SH-SY5Y (cell line): ENCODE measurements around the gene ATF6.
A peak's percentile ranks its signal among the peaks of the same experiment; 100 is the strongest.

ENCODE experiments used
- GATA2 ChIP-seq: IDR thresholded peaks from 2 replicates; pipeline ENCODE4 v1.6.1; 2011; ENCODE audit warnings: mild to moderate bottlenecking, low read depth, low read length
- GATA3 ChIP-seq: IDR thresholded peaks from 2 replicates; pipeline ENCODE4 v1.6.1; 2011; ENCODE audit warnings: low read depth, mild to moderate bottlenecking, low read length, moderate library complexity

Gene ATF6

DNA sequence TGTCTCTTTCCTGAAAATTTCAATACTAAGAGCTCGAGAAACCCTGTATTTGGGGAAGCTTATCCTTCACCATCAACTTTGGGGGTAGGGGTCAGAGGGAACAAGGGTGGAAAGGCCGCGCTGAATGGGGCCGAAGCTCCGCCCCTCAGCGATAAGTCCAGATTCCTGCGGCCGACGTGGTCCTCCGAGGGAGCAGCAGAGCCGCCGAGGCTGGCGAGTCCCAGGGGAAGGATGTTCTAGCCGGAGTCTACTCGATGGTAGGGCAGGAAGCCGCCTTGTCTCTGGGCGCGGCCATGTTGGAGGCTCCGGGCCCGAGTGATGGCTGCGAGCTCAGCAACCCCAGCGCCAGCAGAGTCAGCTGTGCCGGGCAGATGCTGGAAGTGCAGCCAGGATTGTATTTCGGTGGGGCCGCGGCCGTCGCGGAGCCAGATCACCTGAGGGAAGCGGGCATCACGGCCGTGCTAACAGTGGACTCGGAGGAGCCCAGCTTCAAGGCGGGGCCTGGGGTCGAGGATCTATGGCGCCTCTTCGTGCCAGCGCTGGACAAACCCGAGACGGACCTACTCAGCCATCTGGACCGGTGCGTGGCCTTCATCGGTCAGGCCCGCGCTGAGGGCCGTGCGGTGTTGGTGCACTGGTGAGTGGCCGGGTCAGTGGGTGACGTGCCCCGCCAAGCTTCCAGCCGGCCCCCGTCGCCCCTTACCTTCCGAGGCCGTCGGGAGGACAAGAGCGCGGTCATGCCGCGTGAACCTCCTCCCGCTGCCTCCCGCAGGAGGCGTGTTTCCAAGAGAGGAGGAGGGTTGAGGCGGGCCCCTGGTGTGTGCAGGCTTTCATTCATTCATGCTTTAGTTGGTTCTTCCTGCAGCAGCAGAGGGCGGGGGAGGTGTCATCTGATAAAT is 16.4 kb upstream of the ATF6 start, which contains the start of gene DUSP12:
DUSP12 (plus strand) TSS at position 278 of the 899 bp plus-strand sequence; CDS start at position 294, 16 bp downstream.
- peak; percentile 82 for TF ChIP-seq GATA2
- no peak for TF ChIP-seq GATA3

DNA sequence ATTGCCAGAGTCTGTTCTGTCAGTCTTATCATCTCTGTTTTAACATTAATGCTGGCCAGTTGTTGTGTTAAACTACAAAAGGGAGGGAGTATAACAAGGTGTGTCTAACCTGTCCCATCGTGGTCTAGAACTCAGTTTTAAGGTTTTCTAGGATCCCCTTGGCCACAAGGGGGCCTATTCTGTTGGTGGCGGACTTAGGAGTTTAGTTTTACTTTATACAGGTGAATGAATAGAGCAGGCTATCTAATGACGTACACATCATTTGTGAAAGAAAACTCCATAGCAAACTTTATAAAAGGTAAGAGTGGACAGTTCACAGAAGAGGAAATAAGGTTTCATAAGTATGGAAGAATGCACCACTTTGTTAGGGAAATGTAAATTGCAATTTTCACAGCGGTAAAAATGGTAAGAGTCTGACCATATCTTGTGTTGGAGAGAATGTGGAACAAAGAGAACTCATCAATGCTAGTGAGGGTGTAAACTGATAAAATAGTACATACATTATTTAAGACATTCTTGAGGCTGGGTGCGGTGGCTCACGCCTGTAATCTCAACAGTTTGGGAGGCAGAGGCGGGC is 2.5 kb upstream of the ATF6 start:
- TF ChIP-seq GATA2: no peak
- no peak for TF ChIP-seq GATA3

DNA sequence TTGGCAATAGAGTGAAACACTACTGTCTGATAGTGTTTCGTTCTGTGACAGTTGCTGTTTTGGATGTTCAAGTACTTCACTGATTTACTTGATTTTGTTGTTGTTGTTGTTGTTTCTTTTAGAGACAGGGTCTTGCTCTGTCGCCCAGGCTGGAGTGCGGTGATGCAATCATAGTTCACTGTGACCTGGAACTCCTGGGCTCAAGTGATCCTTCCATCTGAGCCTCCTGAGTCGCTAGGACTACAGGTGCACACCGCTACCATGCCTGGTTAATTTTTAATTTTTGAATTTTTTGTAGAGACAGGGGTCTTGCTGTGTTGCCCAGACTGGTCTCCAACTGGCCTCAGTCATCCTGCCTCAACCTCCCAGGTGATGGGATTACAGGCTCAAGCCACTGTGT is 2.3 kb downstream of the ATF6 start:
- TF ChIP-seq GATA2 (no peak), GATA3 (no peak)

DNA sequence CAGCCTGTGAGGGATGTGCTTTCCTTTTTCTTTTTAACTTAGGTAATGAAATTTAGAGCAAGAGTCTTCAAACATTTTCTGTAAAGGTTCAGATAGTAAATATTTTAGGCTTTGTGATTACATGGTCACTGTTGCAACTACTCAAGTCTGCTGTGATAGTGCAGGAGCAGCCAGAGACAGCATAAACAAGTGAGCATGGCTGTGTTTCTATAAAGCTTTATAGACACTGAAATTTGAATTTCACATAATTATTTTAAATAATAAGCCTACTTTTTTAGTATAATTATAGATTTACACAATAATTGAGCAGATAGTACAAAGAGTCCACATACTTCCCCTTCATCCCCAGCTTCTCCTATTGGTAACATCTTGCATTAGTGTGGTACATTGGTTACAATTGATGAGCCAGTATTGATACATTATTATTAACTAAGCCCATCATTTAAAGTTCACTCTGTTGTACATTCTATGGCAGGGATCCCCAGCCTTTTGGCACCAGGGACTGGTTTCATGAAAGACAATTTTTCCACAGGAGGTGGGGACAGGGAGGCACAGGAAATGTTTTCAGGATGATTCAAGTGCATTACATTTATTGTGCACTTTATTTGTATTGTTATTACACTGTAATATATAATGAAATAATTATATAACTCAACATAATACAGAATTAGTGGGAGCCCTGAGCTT is 3.0 kb downstream of the ATF6 start:
- TF ChIP-seq GATA2 (no peak), GATA3 (no peak)

DNA sequence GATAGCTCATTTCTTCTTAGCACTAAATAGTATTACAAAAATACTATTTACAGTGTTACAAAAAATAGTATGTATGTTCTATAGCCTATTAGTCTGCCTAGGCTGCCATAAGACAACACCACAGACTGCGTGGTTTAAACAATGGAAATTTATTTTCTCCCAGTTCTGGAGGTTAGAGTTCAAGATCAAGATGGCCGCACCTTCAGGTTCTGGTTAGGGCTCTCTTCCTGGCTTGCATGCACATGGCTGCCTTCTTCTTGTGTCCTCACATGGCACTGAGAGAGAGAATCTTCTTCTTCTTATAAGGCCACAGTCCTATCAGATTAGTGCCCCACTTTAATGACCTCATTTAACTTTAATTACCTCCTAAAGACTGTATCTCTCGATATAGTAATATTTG is 4.1 kb downstream of the ATF6 start:
- TF ChIP-seq GATA3 (no peak), GATA2 (no peak)

DNA sequence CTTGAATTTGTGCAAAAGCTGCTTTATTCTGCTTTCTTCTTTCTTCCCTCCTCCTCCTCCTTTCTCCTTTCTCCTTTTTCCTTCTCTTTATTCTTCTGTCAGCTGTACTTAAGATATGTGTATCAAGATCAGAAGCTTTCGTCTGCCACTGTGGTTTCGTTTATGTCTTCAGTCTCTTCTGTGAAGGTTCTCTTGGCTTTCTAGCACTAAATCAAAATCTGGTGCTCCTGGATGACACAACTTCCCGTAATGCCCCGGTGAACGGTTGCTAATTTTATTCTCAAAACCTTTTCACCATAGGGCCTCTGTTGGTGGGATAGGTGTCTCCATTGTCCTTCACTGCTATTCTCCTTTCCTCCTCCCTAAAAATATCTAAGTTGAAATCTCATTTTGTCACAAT is 5.0 kb downstream of the ATF6 start:
- TF ChIP-seq GATA3 (no peak), GATA2 (no peak)

DNA sequence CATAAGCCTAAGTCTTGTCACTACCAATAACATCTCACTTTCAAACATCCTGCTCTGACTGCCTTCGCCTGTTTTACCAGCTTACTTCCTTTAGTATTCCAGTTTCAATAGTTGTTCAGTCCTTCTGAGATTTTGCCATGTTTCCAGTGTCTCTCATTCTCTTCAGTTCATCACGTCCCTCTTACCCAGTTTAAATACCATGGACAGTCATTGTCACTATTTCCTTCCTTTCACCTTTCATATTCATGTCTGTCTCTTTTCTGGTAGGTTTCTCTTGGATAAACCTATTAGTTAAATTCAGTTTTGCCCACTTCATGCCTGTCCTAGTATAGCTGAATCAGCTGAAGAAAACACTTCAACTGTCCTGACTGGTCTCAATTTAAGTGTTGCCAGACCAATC is 5.9 kb downstream of the ATF6 start:
- no peak for TF ChIP-seq GATA2
- TF ChIP-seq GATA3: no peak

DNA sequence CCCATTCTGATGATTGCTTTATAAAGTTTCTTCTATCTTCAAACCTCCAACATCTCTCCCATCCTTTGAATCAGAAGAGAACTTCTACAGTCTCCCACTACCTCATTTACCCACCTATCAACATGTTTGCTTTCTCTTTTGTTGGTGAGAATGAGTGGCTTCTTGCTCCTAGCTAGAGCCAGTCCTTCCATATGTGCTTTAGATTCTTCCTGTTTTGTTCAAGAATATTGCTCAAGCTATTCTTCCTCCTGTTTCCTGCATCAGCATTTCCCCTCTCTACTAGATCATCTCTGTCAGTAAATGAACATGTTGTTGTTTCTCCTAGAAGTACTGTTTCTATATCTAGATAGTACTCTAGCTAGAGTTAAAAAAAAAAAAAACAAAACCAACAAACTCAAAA is 6.3 kb downstream of the ATF6 start:
- TF ChIP-seq GATA3 (no peak), GATA2 (no peak)

DNA sequence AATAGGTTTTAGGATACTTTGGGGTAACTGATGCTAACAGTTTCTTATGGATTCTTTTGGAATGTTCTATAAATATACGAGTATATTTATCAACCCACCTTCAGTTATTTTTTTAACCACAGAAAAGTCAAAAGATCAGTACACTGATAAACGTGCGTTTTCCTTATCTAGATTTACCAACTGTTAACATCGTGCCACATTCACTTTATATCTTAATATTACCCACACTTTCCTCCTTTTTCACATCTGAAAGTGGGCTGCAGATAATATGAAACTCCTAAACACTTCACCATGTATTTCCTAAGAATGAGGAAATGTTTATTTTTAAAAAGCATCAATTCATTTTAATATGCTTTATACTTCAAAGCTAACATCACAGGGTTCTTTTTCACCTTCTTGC is 7.7 kb downstream of the ATF6 start:
- TF ChIP-seq GATA3: no peak
- TF ChIP-seq GATA2: no peak

DNA sequence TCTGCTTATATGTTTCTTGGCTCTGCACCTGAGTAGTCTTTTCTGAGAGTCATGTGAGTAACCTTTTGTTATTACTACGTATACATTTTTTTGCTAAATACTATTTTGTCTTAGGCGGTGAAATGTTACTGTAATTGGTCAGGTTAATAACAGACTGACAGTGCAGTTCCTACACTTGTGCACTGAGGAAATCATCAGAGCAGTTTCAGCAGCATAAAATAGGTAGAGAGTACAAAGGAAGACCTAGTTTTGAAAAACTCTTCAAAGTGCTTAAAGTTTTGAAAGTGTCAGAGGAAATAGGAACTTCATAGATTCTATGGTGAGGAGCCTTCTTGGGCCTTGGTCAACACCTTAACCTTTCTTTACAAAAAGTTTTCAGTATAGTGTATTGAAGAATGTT is 11.1 kb downstream of the ATF6 start:
- TF ChIP-seq GATA3 (no peak), GATA2 (no peak)

DNA sequence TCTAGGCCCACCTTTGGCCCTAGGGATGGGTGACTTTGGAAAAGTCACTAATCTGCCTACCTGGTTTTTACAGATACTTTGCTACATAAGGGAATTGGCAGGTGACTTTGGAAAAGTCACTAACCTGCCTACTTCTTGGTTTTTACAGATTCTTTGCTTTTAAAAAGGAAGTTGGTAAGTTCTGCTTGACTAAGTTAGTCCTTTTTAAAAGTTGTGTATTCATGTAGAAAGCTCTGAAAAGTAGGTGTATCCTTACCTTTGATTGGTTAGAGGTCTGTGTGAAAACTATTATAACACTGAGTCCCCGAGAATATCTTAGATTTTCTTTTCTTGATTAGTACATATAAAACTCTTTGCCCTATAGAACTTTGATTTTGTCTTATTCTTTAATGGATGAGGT is 12.4 kb downstream of the ATF6 start:
- TF ChIP-seq GATA2 (no peak), GATA3 (no peak)

DNA sequence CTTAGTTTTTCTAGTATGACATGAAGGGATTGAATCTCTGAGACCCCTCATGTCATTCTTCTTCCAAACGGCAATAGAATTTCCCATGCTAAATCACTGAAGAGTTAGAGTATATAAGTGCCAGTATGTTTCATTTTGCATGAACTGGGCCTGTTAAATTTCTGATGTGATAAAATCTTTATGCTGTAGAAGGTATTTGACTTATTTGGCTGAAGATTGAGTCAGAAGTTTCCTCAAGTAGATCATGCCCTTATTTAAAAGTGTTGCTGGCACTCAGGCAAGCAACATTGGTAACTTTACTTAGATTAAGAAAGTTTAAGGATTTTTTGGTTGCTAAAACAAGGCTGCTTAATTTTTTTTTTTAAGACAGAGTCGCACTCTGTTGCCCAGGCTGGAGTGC is 13.3 kb downstream of the ATF6 start:
- TF ChIP-seq GATA2 (no peak), GATA3 (no peak)

DNA sequence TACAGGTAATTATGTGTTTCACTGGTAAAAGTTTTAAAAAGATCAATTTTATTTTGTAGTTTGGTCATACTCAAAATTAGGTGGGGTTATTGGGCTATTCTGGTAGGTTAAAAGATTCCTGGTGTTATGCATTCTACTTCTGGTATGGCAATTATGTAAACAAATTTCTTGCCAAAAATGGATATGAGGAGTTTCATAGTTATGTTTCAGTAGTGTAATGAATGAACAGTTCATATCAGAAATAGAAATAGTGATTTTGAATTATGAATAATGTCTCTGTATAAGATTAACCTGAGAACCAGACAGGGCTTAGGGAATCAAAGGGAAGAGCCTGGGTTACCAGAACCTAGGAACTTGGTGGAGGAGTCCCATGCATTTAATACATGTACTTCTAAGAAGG is 15.9 kb downstream of the ATF6 start:
- TF ChIP-seq GATA3 (no peak), GATA2 (no peak)

DNA sequence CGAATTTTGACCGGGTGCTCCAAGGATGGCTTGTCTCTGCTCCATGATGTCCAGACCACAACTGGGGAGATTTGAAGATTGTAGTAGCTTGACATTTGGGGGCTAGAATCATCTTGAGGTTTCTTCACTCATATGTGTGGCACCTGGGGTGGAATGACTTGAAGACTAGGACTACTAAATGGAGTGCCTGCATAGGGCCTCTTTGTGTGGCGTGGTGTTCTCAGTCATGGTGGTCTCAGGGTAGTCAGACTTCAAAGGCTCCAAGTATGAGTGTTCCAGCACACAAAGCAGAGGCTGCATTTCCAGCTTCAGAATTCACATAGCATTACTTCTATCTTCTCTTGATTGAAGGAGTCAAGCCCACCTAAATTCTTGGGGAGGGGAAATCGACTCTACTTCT is 16.8 kb downstream of the ATF6 start:
- no peak for TF ChIP-seq GATA3
- TF ChIP-seq GATA2: no peak
